Measurements from ENCODE around the gene ZNF608. TPM values are rescaled to one million over a fixed set of nuclear protein-coding genes. Genes with fewer than 3 reads are reported as not detected.

The ZNF608 gene
- polyA plus RNA-seq, 3 donors from 2014 or later, result not detected

- Mint-ChIP-seq H3K4me3 (no peak overlapping the region), H3K36me3 (peaks cover 0 to 9% (median 0%) of the 10 kb centered on the region in 3 donors), H3K4me1 (no peaks in the 10 kb centered on the region), H3K27ac (no peak overlapping the region), H3K9me3 (peaks cover 0 to 3% (median 0%) of the 10 kb centered on the region in 6 donors), H3K27me3 (ENCODE audit: low read depth in 3 of 3) (peaks cover 0 to 6% (median 2%) of the 10 kb centered on the region in 3 donors)
- DNase-seq, result no peak
These were observed 33.6 kb downstream of the ZNF608 start for GRCh38 chr5:124712731-124713305.

GRCh38 chr5:124708086-124708485, 38.4 kb downstream of the ZNF608 start:
- Mint-ChIP-seq H3K27me3 (ENCODE audit: low read depth in 3 of 3) (peaks cover 2 to 11% (median 2%) of the 10 kb centered on the region in 3 donors), H3K9me3 (peaks cover 0 to 1% (median 0%) of the 10 kb centered on the region in 6 donors), H3K4me1 (no peaks in the 10 kb centered on the region), H3K36me3 (peaks cover 0 to 9% (median 0%) of the 10 kb centered on the region in 3 donors), H3K27ac (no peak overlapping the region), H3K4me3 (no peak overlapping the region)
- no peak for DNase-seq

GRCh38 chr5:124707520-124707919, 38.9 kb downstream of the ZNF608 start:
- no peak overlapping the region for H3K27ac Mint-ChIP-seq
- DNase-seq, result no peak
- H3K27me3 Mint-ChIP-seq (ENCODE audit: low read depth in 3 of 3), result peaks cover 2 to 11% (median 2%) of the 10 kb centered on the region in 3 donors
- H3K9me3 Mint-ChIP-seq, result no peaks in the 10 kb centered on the region
- H3K4me1 Mint-ChIP-seq, result no peaks in the 10 kb centered on the region
- H3K36me3 Mint-ChIP-seq, result peaks cover 0 to 9% (median 0%) of the 10 kb centered on the region in 3 donors
- H3K4me3 Mint-ChIP-seq, result no peak overlapping the region

- Mint-ChIP-seq H3K4me3 (no peak overlapping the region), H3K36me3 (peaks cover 0 to 9% (median 0%) of the 10 kb centered on the region in 3 donors), H3K9me3 (no peaks in the 10 kb centered on the region), H3K27ac (no peak overlapping the region), H3K27me3 (ENCODE audit: low read depth in 3 of 3) (peaks cover 2 to 8% (median 2%) of the 10 kb centered on the region in 3 donors), H3K4me1 (no peaks in the 10 kb centered on the region)
- no peak for DNase-seq
These were observed 39.6 kb downstream of the ZNF608 start for GRCh38 chr5:124706729-124707361.

GRCh38 chr5:124706051-124706450, 40.4 kb downstream of the ZNF608 start:
- H3K36me3 Mint-ChIP-seq, result peaks cover 0 to 9% (median 0%) of the 10 kb centered on the region in 3 donors
- H3K9me3 Mint-ChIP-seq, result no peaks in the 10 kb centered on the region
- no peaks in the 10 kb centered on the region for H3K4me1 Mint-ChIP-seq
- no peak overlapping the region for H3K4me3 Mint-ChIP-seq
- no peak overlapping the region for H3K27ac Mint-ChIP-seq
- H3K27me3 Mint-ChIP-seq (ENCODE audit: low read depth in 3 of 3), result peaks cover 2 to 5% (median 2%) of the 10 kb centered on the region in 3 donors
- DNase-seq, result no peak

GRCh38 chr5:124705577-124705976, 40.9 kb downstream of the ZNF608 start:
- Mint-ChIP-seq H3K9me3 (no peaks in the 10 kb centered on the region), H3K27me3 (ENCODE audit: low read depth in 3 of 3) (peaks cover 2 to 5% (median 2%) of the 10 kb centered on the region in 3 donors), H3K27ac (no peak overlapping the region), H3K4me3 (no peak overlapping the region), H3K4me1 (no peaks in the 10 kb centered on the region), H3K36me3 (peaks cover 0 to 9% (median 0%) of the 10 kb centered on the region in 3 donors)
- DNase-seq, result no peak

GRCh38 chr5:124704594-124705284, 41.7 kb downstream of the ZNF608 start:
- DNase-seq, result no peak
- no peaks in the 10 kb centered on the region for H3K9me3 Mint-ChIP-seq
- H3K4me1 Mint-ChIP-seq, result no peaks in the 10 kb centered on the region
- H3K4me3 Mint-ChIP-seq, result no peak overlapping the region
- no peak overlapping the region for H3K27ac Mint-ChIP-seq
- H3K36me3 Mint-ChIP-seq, result peaks cover 0 to 5% (median 0%) of the 10 kb centered on the region in 3 donors
- H3K27me3 Mint-ChIP-seq (ENCODE audit: low read depth in 3 of 3), result peaks cover 2 to 5% (median 2%) of the 10 kb centered on the region in 3 donors

GRCh38 chr5:124703995-124704394, 42.4 kb downstream of the ZNF608 start:
- no peak for DNase-seq
- H3K9me3 Mint-ChIP-seq, result no peaks in the 10 kb centered on the region
- H3K36me3 Mint-ChIP-seq, result no peaks in the 10 kb centered on the region
- H3K4me3 Mint-ChIP-seq, result no peak overlapping the region
- peaks cover 0 to 6% (median 2%) of the 10 kb centered on the region in 3 donors for H3K27me3 Mint-ChIP-seq (ENCODE audit: low read depth in 3 of 3)
- no peak overlapping the region for H3K27ac Mint-ChIP-seq
- no peaks in the 10 kb centered on the region for H3K4me1 Mint-ChIP-seq

- Mint-ChIP-seq H3K4me3 (no peak overlapping the region), H3K4me1 (no peaks in the 10 kb centered on the region), H3K27ac (no peak overlapping the region), H3K9me3 (no peaks in the 10 kb centered on the region), H3K27me3 (ENCODE audit: low read depth in 3 of 3) (peaks cover under 1 to 6% (median 2%) of the 10 kb centered on the region in 3 donors), H3K36me3 (no peaks in the 10 kb centered on the region)
- no peak for DNase-seq
These were observed 43.9 kb downstream of the ZNF608 start for GRCh38 chr5:124702525-124702924.

GRCh38 chr5:124701873-124702425, 44.5 kb downstream of the ZNF608 start:
- H3K4me1 Mint-ChIP-seq, result no peaks in the 10 kb centered on the region
- peaks cover 2 to 7% (median 2%) of the 10 kb centered on the region in 3 donors for H3K27me3 Mint-ChIP-seq (ENCODE audit: low read depth in 3 of 3)
- H3K36me3 Mint-ChIP-seq, result no peaks in the 10 kb centered on the region
- H3K27ac Mint-ChIP-seq, result no peak overlapping the region
- H3K4me3 Mint-ChIP-seq, result no peak overlapping the region
- H3K9me3 Mint-ChIP-seq, result no peaks in the 10 kb centered on the region
- no peak for DNase-seq

- Mint-ChIP-seq H3K4me1 (no peaks in the 10 kb centered on the region), H3K4me3 (no peak overlapping the region), H3K27ac (no peak overlapping the region), H3K9me3 (no peaks in the 10 kb centered on the region), H3K36me3 (no peaks in the 10 kb centered on the region), H3K27me3 (ENCODE audit: low read depth in 3 of 3) (peaks cover 2 to 6% (median 2%) of the 10 kb centered on the region in 3 donors)
- no peak for DNase-seq
These were observed 45.4 kb downstream of the ZNF608 start for GRCh38 chr5:124701016-124701415.

- Mint-ChIP-seq H3K27ac (no peak overlapping the region), H3K27me3 (ENCODE audit: low read depth in 3 of 3) (peaks cover 2 to 6% (median 2%) of the 10 kb centered on the region in 3 donors), H3K4me1 (no peaks in the 10 kb centered on the region), H3K4me3 (no peak overlapping the region), H3K36me3 (no peaks in the 10 kb centered on the region), H3K9me3 (no peaks in the 10 kb centered on the region)
- no peak for DNase-seq
These were observed 46.1 kb downstream of the ZNF608 start for GRCh38 chr5:124700333-124700732.

GRCh38 chr5:124698770-124699169, 47.7 kb downstream of the ZNF608 start:
- Mint-ChIP-seq H3K27ac (no peak overlapping the region), H3K27me3 (ENCODE audit: low read depth in 3 of 3) (peaks cover 2 to 6% (median 2%) of the 10 kb centered on the region in 3 donors), H3K36me3 (no peaks in the 10 kb centered on the region), H3K9me3 (no peaks in the 10 kb centered on the region), H3K4me1 (no peaks in the 10 kb centered on the region), H3K4me3 (no peak overlapping the region)
- no peak for DNase-seq
